AG09309 (cell line): ENCODE measurements around the gene ATG7.

ENCODE experiments used
- DNase-seq: peaks from one replicate; pipeline ENCODE4 v3.0.0-alpha.2; 2010; ENCODE audit warnings: low read depth
- H3K4me3 ChIP-seq: 2 replicates; pipeline ENCODE4 v1.5.1; 2011; ENCODE audit warnings: mild to moderate bottlenecking, low read depth, low read length, moderate library complexity; ENCODE audit not compliant: control insufficient read depth
- TF ChIP-seq, protein P1 (sequence below): IDR thresholded peaks from 2 replicates; pipeline ENCODE4 v1.5.1; 2011; ENCODE audit warnings: mild to moderate bottlenecking, low read depth, low read length, inconsistent platforms; ENCODE audit not compliant: insufficient read depth, control insufficient read depth; ENCODE audit errors: missing control alignments

ATG7 gene

DNA sequence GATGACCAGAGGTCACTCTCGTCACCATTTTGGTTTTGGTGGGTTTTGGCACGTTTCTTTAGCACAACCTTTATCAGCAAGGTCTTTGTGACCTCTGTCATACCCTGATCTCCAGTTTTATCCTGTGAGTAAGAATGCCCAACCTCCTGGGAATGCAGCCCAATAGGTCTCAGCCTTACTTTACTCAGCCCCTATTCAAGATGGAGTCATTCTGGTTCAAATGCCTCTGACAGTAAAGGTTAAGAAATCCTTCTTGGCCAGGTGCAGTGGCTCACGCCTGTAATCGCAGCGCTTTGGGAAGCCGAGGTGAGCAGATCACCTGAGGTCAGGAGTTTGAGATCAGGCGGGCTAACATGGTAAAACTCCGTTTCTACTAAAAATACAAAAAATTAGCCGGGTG is 3.2 kb upstream of the ATG7 start:
- TF ChIP-seq, protein P1, sequence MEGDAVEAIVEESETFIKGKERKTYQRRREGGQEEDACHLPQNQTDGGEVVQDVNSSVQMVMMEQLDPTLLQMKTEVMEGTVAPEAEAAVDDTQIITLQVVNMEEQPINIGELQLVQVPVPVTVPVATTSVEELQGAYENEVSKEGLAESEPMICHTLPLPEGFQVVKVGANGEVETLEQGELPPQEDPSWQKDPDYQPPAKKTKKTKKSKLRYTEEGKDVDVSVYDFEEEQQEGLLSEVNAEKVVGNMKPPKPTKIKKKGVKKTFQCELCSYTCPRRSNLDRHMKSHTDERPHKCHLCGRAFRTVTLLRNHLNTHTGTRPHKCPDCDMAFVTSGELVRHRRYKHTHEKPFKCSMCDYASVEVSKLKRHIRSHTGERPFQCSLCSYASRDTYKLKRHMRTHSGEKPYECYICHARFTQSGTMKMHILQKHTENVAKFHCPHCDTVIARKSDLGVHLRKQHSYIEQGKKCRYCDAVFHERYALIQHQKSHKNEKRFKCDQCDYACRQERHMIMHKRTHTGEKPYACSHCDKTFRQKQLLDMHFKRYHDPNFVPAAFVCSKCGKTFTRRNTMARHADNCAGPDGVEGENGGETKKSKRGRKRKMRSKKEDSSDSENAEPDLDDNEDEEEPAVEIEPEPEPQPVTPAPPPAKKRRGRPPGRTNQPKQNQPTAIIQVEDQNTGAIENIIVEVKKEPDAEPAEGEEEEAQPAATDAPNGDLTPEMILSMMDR = no peak
- DNase-seq = no peak
- H3K4me3 ChIP-seq = no peak overlapping the region

- no peak for DNase-seq
- H3K4me3 ChIP-seq = peak overlapping the region; percentile 66
- TF ChIP-seq, protein P1 = no peak
Measured at GRCh38 chr3:11272906-11273574, 843 bp downstream of the ATG7 start.

DNA sequence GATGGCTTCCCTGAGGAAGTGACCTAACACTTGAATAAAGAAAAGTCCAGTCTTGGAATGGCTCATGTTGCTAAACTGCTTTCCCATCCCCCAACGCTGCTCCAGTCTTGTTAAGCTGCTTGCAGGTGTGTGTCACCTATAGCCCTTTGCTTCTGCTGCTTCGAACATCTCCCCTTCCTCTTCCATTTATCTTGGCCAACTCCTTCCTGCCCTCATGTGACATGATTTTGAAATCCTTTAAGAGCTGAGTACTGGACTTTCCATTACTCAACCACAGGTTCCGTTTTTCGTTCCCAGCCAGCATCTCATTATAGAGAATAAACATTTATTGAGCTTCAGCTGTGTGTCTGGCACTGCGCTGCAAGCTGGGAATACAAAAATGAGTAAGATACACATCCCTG is 1.7 kb downstream of the ATG7 start:
- no peak overlapping the region for H3K4me3 ChIP-seq
- TF ChIP-seq, protein P1 = no peak
- no peak for DNase-seq

DNA sequence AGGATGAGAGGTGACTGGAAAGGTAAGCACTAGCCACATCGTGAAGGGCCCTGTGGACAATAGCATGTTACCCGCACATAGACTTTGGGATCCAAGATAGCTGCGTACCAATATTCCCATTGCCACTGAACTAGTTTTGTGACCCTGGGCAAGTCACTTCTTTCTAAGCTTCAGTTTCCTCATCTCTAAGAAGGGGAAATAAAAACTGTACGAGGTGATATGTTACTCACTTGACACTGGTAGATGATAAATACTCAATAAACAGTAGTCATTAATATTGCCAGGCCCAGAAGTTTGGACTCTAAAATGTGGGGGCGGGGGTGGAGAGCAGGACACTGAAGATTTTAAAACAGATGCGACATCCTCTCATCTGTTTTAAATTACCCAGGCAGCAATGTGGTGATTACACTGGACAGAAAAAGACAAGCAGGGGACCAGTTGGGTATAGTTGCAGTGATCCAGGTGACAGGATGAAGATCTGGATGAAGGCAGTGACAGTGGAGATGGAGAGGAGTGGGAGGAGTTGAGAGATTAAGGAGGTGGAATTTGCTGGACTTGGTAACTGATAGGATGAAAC is 2.5 kb downstream of the ATG7 start:
- TF ChIP-seq, protein P1 = no peak
- DNase-seq = no peak
- no peak overlapping the region for H3K4me3 ChIP-seq

- TF ChIP-seq, protein P1 = no peak
Measured at GRCh38 chr3:11275926-11276325, 3.7 kb downstream of the ATG7 start.

GRCh38 chr3:11276901-11277300 is 4.7 kb downstream of the ATG7 start:
- TF ChIP-seq, protein P1 = no peak
- no peak for DNase-seq
- H3K4me3 ChIP-seq = no peak overlapping the region

More at GRCh38 chr3:11275926-11276325, 3.7 kb downstream of the ATG7 start:
- H3K4me3 ChIP-seq = no peak overlapping the region
- no peak for DNase-seq
